Osteocyte (in vitro differentiated cells): ENCODE data around the gene TMOD4. TPM values are rescaled to one million over a fixed set of nuclear protein-coding genes. Genes with fewer than 3 reads are reported as not detected.
A peak's percentile ranks its signal among the peaks of the same experiment; 100 is the strongest.
"Not testable (repeated sequence)": the region's sequence is repeated elsewhere in the genome, so short reads cannot be mapped to it uniquely, and the experiment has no call there.

Experiments used
- DNase-seq: peaks from one replicate; pipeline ENCODE4 v3.0.0; 2021; ENCODE audit warnings: mixed read lengths; ENCODE audit not compliant: unreplicated experiment; ENCODE audit errors: extremely low spot score
- H3K27ac Mint-ChIP-seq: one replicate; pipeline ENCODE4 v1.8.0; 2021; ENCODE audit warnings: mild to moderate bottlenecking, mixed read lengths; ENCODE audit not compliant: unreplicated experiment
- H3K27me3 Mint-ChIP-seq: one replicate; pipeline ENCODE4 v1.8.0; 2021; ENCODE audit warnings: mixed read lengths; ENCODE audit not compliant: unreplicated experiment
- H3K36me3 Mint-ChIP-seq: one replicate; pipeline ENCODE4 v1.8.0; 2021; ENCODE audit warnings: mixed read lengths; ENCODE audit not compliant: unreplicated experiment
- H3K4me1 Mint-ChIP-seq: one replicate; pipeline ENCODE4 v1.8.0; 2021; ENCODE audit warnings: mixed read lengths; ENCODE audit not compliant: unreplicated experiment
- H3K4me3 Mint-ChIP-seq: one replicate; pipeline ENCODE4 v1.8.0; 2021; ENCODE audit warnings: mild to moderate bottlenecking, moderate library complexity, mixed read lengths; ENCODE audit not compliant: unreplicated experiment
- H3K9me3 Mint-ChIP-seq: one replicate; pipeline ENCODE4 v1.8.0; 2021; ENCODE audit warnings: mixed read lengths; ENCODE audit not compliant: unreplicated experiment
- CTCF ChIP-seq: fragments of 200-600 bp; sonication (generic); IDR thresholded peaks from 2 replicates; pipeline ENCODE4 v1.5.0; 2021; ENCODE audit warnings: antibody characterized with exemption, mild to moderate bottlenecking, moderate library complexity
- total RNA-seq: library from RNA; stranded (reverse); gene quantifications from 2 replicates; pipeline ENCODE4 v1.2.1, GENCODE V29; 2021

Gene TMOD4
- total RNA-seq, 1 donor from 2014 or later = not detected

- H3K4me3 Mint-ChIP-seq = no peak overlapping the region
- H3K27me3 Mint-ChIP-seq = no peaks in the 10 kb centered on the region
- H3K4me1 Mint-ChIP-seq = peaks cover 15% of the 10 kb centered on the region
- peaks cover 25% of the 10 kb centered on the region for H3K36me3 Mint-ChIP-seq
- H3K9me3 Mint-ChIP-seq = no peaks in the 10 kb centered on the region
- TF ChIP-seq CTCF = no peak
- DNase-seq = no peak
- no peak overlapping the region for H3K27ac Mint-ChIP-seq
Measured at GRCh38 chr1:151210830-151211229, 35.0 kb upstream of the TMOD4 start.

GRCh38 chr1:151205381-151205965 lies 29.7 kb upstream of the TMOD4 start:
- DNase-seq, H3K27me3 Mint-ChIP-seq, H3K27ac Mint-ChIP-seq, H3K9me3 Mint-ChIP-seq, H3K4me3 Mint-ChIP-seq: not testable (repeated sequence)
- peaks cover 20% of the 10 kb centered on the region for H3K4me1 Mint-ChIP-seq
- H3K36me3 Mint-ChIP-seq = peaks cover 12% of the 10 kb centered on the region

GRCh38 chr1:151199873-151200581 lies 24.2 kb upstream of the TMOD4 start:
- H3K4me1 Mint-ChIP-seq = peaks cover 41% of the 10 kb centered on the region
- DNase-seq = no peak
- H3K9me3 Mint-ChIP-seq = no peaks in the 10 kb centered on the region
- peaks cover 4% of the 10 kb centered on the region for H3K36me3 Mint-ChIP-seq
- H3K27me3 Mint-ChIP-seq = no peaks in the 10 kb centered on the region
- H3K27ac Mint-ChIP-seq = peak overlapping the region; percentile 100
- no peak for TF ChIP-seq CTCF
- peak overlapping the region; percentile 100 for H3K4me3 Mint-ChIP-seq

- no peaks in the 10 kb centered on the region for H3K36me3 Mint-ChIP-seq
- peaks cover 43% of the 10 kb centered on the region for H3K4me1 Mint-ChIP-seq
- peak within 1 kb of the TSS; percentile 100 for H3K4me3 Mint-ChIP-seq
- no peak for TF ChIP-seq CTCF
- H3K9me3 Mint-ChIP-seq = no peaks in the 10 kb centered on the region
- peak within 1 kb of the TSS; percentile 100 for H3K27ac Mint-ChIP-seq
- H3K27me3 Mint-ChIP-seq = no peaks in the 10 kb centered on the region
- DNase-seq = peak; percentile 99
Measured at GRCh38 chr1:151198254-151199127, 22.7 kb upstream of the TMOD4 start, which contains the start of gene PIP5K1A. Gene PIP5K1A (plus strand): TSS chr1:151198552. CDS start chr1:151198997, 445 bp downstream.

GRCh38 chr1:151197863-151198253 lies 22.1 kb upstream of the TMOD4 start:
- H3K9me3 Mint-ChIP-seq = no peaks in the 10 kb centered on the region
- H3K4me3 Mint-ChIP-seq = peak overlapping the region; percentile 100
- DNase-seq = no peak
- no peaks in the 10 kb centered on the region for H3K36me3 Mint-ChIP-seq
- TF ChIP-seq CTCF = no peak
- H3K4me1 Mint-ChIP-seq = peaks cover 43% of the 10 kb centered on the region
- H3K27me3 Mint-ChIP-seq = no peaks in the 10 kb centered on the region
- peak overlapping the region; percentile 100 for H3K27ac Mint-ChIP-seq
